DLD1 (cell line): ENCODE results near the gene UCK1.

Experiments
- in situ Hi-C: cut with HindIII; loops from 2 replicates; pipeline ENCODE4 v1.10.0; 2017; ENCODE audit warnings: low sequenced_read_pairs

Gene UCK1

GRCh38 chr9:131478421-131478868 lies 52.6 kb downstream of the UCK1 start:
- in situ Hi-C loops: no loop called here

GRCh38 chr9:131477816-131478419 lies 53.1 kb downstream of the UCK1 start:
- in situ Hi-C loops: no loop called here

- in situ Hi-C loops: no loop called here
Measured at GRCh38 chr9:131477367-131477766, 53.7 kb downstream of the UCK1 start.

- in situ Hi-C loops: no loop called here
Measured at GRCh38 chr9:131476777-131477345, 54.2 kb downstream of the UCK1 start.

GRCh38 chr9:131475956-131476776 lies 54.9 kb downstream of the UCK1 start:
- in situ Hi-C loops: no loop called here

- in situ Hi-C loops: no loop called here
Measured at GRCh38 chr9:131475111-131475955, 55.7 kb downstream of the UCK1 start.

- in situ Hi-C loops: no loop called here
Measured at GRCh38 chr9:131474711-131475110, 56.4 kb downstream of the UCK1 start.

- in situ Hi-C loops: no loop called here
Measured at GRCh38 chr9:131473891-131474290, 57.2 kb downstream of the UCK1 start.
